Activated CD4-positive, alpha-beta T cell treated with anti-CD3 and anti-CD28 coated beads for 36 hours (primary cell): Measurements from ENCODE around the gene LAMTOR4. TPM values are rescaled to one million over a fixed set of nuclear protein-coding genes. Genes with fewer than 3 reads are reported as not detected.

ENCODE experiments used
- ATAC-seq: fragments of 200-7000 bp; cut with Tn5 transposase; one replicate; pipeline ENCODE4 v1.10.0; 2021; ENCODE audit warnings: mild to moderate bottlenecking, moderate library complexity
- CTCF ChIA-PET: fragments of 350-600 bp; sonication (Branson Sonifier 250); formaldehyde crosslinking; loops from one replicate; lab custom pipeline; 2021; ENCODE audit warnings: antibody characterized with exemption; lab: Charles Lee
- POLR2A ChIA-PET: fragments of 350-600 bp; sonication (Branson Sonifier 250); formaldehyde crosslinking; loops from one replicate; lab custom pipeline; 2021; ENCODE audit warnings: antibody characterized with exemption, inconsistent platforms; lab: Charles Lee
- DNase-seq: peaks from one replicate; pipeline ENCODE4 v3.0.0-alpha.2; 2020
- H3K27ac Mint-ChIP-seq: one replicate; pipeline ENCODE4 v1.8.0; 2021; ENCODE audit warnings: mixed read lengths
- H3K27me3 Mint-ChIP-seq: one replicate; pipeline ENCODE4 v1.8.0; 2021; ENCODE audit warnings: mixed read lengths
- H3K36me3 Mint-ChIP-seq: one replicate; pipeline ENCODE4 v1.8.0; 2021; ENCODE audit warnings: low read depth, mixed read lengths
- H3K4me1 Mint-ChIP-seq: one replicate; pipeline ENCODE4 v1.8.0; 2021; ENCODE audit warnings: mixed read lengths
- H3K4me3 Mint-ChIP-seq: one replicate; pipeline ENCODE4 v1.8.0; 2021; ENCODE audit warnings: mild to moderate bottlenecking, moderate library complexity, mixed read lengths
- H3K9me3 Mint-ChIP-seq: one replicate; pipeline ENCODE4 v1.8.0; 2021; ENCODE audit warnings: low read depth, mixed read lengths
- intact Hi-C, 2 experiments: fragments of 100-400 bp; cut with DNase I in 1 of 2; cut with micrococcal nuclease in 1 of 2; formaldehyde crosslinking; loops; one replicate each; pipeline versions ENCODE4 v1.14.2 to v1.15.1; 2022 to 2024; cut with DNase I, micrococcal nuclease
- total RNA-seq, 2 experiments: library from RNA; stranded (reverse); gene quantifications; one replicate each; pipeline ENCODE4 v1.2.3, GENCODE V29; 2021

LAMTOR4 gene
- total RNA-seq, result 100 to 1,000 TPM in 1 of 2 experiments, 10 to 100 TPM in 1; 69.6 to 120 TPM

GRCh38 chr7:100148559-100149328, at the start of gene LAMTOR4:
Gene LAMTOR4, plus strand, starts transcription at chr7:100148918. Its CDS starts 55 bp downstream, at chr7:100148973.
- ChIA-PET CTCF (interaction anchor here (0.7 to 5.1 kb wide), 8 partner anchors 11 to 557 kb away, joined by 3 to 41 read pairs (median 3); partner anchors contain the start of gene MBLAC1), POLR2A (interaction anchor here (0.6 to 1.6 kb wide), 13 partner anchors 10 to 651 kb away, joined by 3 to 11 read pairs (median 5); partner anchors contain the start of genes AP4M1, GPC2, MBLAC1 and MEPCE)
- Mint-ChIP-seq H3K36me3 (peaks cover 33% of the 10 kb centered on the region), H3K4me3 (peak within 1 kb of the TSS; percentile 94), H3K27me3 (no peaks in the 10 kb centered on the region), H3K27ac (peak within 1 kb of the TSS; percentile 97), H3K9me3 (no peaks in the 10 kb centered on the region), H3K4me1 (peaks cover 29% of the 10 kb centered on the region)
- peak; percentile 98 for ATAC-seq
- peak; percentile 99 for DNase-seq
- intact Hi-C loops, result loop anchor here (1.0 to 10.0 kb wide), 13 partner anchors 10 to 438 kb away; partner anchors contain the start of genes GPC2 (in 2 of the 2), STAG3 (in 2 of the 2), TRAPPC14 (in 2 of the 2) and AP4M1 (in 1 of the 2)

DNA sequence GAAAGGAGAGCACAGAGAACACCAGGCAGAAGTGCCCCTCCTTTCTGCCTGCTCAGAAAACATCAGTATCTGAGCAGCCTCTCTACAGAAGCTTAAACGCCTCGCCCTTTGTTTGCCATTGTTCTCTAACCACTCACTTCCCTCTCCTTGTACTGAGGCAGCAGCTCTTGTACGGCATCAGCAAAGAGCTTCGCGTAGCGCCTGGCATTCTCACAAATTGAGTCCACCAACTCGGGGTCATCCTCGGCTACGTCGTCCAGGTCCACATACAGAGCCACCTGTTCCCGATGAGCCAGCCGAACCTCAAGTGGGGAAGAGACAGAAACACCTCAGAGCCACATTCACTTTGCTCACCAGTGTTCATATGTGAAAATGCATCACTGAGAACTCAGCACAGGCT, 49.3 kb upstream of the LAMTOR4 start:
- Mint-ChIP-seq H3K27ac (peak overlapping the region; percentile 94), H3K4me1 (peaks cover 46% of the 10 kb centered on the region), H3K36me3 (peaks cover 63% of the 10 kb centered on the region), H3K27me3 (no peaks in the 10 kb centered on the region), H3K4me3 (peak overlapping the region; percentile 90), H3K9me3 (no peaks in the 10 kb centered on the region)
- CTCF ChIA-PET, result interaction anchor here (0.5 to 0.7 kb wide), 3 partner anchors 187 to 1056 kb away, joined by 3 read pairs; no protein-coding TSS in a partner anchor
- ATAC-seq (no peak), DNase-seq (no peak)
- intact Hi-C loops, result no loop called here
- POLR2A ChIA-PET, result interaction anchor here (4.9 kb wide), 1 partner anchor 9 kb away, joined by 74 read pairs; the partner anchor contains the start of gene COPS6

DNA sequence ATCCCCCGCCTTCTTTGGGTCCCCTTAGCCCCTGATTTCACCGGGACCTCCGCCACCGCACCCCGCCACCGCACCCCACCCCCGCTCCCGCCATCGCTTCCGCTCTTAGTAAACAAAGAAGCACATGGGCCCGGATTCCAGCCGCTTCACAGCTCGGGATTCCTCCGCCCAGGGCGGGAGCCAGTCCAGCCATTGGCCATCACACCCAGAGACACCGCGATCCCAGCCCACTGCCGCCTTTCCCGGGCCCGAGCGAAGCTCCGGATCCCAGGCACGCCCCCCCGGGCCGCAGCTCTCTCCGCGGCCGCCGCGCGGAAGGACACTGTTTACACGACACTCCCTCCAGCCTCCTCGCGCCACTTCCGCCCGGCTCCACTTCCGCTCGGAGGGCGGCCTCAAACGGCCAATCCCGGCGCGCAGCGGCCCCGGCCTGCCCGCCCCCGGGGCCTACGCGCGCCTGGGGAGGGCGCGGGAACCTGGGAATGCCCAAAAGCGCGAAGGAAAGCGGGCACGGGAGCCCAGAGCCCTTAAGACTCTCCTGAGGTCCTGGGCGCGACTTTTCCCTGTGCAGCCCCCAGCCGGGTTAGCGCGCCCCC, 48.2 kb upstream of the LAMTOR4 start:
- intact Hi-C loops, result loop anchor here (1.0 to 5.0 kb wide), 14 partner anchors 10 to 693 kb away; partner anchors contain the start of genes CNPY4 (in 2 of the 2), TAF6 (in 2 of the 2), ZNF3 (in 2 of the 2) and BUD31 (in 1 of the 2)
- H3K27ac Mint-ChIP-seq, result peak overlapping the region; percentile 94
- ATAC-seq (peak; percentile 79), DNase-seq (peak; percentile 93)
- POLR2A ChIA-PET, result interaction anchor here (0.5 to 4.9 kb wide), 9 partner anchors 10 to 553 kb away, joined by 3 to 74 read pairs (median 7); partner anchors contain the start of genes COPS6, MBLAC1, TRIM4 and ZCWPW1
- no peaks in the 10 kb centered on the region for H3K27me3 Mint-ChIP-seq
- CTCF ChIA-PET, result interaction anchor here (0.6 to 3.0 kb wide), 6 partner anchors 10 to 722 kb away, joined by 3 to 14 read pairs (median 6); partner anchors contain the start of gene MBLAC1
- peak overlapping the region; percentile 90 for H3K4me3 Mint-ChIP-seq
- peaks cover 58% of the 10 kb centered on the region for H3K36me3 Mint-ChIP-seq
- peaks cover 46% of the 10 kb centered on the region for H3K4me1 Mint-ChIP-seq
- H3K9me3 Mint-ChIP-seq, result no peaks in the 10 kb centered on the region

DNA sequence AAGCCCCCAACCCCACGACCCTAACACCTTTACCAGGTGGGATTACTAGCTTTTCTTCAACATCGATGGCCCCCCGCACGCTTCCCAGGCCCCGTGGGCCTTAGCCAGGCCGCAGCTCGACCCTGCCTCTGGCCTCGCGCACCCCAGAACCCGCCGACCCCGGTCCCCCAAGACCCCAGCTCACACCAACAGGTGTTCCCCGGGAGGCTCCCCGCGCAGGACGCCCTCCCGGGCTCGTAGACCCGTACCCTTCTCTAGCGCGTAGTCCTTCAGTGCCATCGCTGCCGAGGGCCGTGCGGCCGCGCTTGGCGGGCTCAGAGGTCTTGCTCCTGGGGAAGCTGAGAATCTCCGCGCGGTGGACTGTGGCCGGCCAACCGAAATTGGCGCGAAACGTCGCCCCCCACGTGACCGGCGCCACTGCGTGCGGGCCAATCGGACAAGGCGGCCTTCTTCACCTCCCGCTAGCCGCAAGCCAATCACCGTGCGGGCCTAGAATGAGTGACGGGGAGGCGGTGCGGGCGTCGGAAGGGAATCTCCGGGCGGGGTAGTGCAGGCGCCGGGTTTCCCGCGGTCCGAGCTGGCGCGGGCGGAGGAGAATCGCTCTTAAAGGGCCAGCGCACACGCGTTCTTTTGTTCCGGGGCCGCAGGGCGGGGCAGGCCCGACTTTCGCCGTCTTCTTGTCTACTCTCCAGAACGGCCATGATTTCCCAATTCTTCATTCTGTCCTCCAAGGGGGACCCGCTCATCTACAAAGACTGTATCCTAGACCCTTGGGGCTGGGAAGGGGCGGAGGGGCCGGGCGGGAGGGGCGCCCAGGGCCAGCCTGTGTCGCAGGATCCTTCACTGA, 47.5 kb upstream of the LAMTOR4 start, which contains the start of the genes AP4M1 and MCM7:
TSS of gene AP4M1 (plus strand) at position 628 of the 847 bp plus-strand sequence. CDS start at position 700, 72 bp downstream.
TSS of gene MCM7 (minus strand) at position 382 of the 847 bp plus-strand sequence. CDS start at position 279, 103 bp downstream.
- Mint-ChIP-seq H3K27ac (peak within 1 kb of the TSS; percentile 94), H3K36me3 (peaks cover 52% of the 10 kb centered on the region), H3K4me1 (peaks cover 41% of the 10 kb centered on the region), H3K27me3 (no peaks in the 10 kb centered on the region), H3K4me3 (peak within 1 kb of the TSS; percentile 90), H3K9me3 (no peaks in the 10 kb centered on the region)
- ChIA-PET CTCF (interaction anchor here (0.6 to 3.0 kb wide), 11 partner anchors 9 to 722 kb away, joined by 3 to 14 read pairs (median 4); partner anchors contain the start of genes COPS6 and MBLAC1), POLR2A (interaction anchor here (0.6 to 4.9 kb wide), 14 partner anchors 10 to 678 kb away, joined by 3 to 74 read pairs (median 5); partner anchors contain the start of genes COPS6, LAMTOR4, MBLAC1 and TRIM4)
- peak; percentile 91 for ATAC-seq
- peak; percentile 99 for DNase-seq
- intact Hi-C loops, result loop anchor here (1.0 to 5.0 kb wide), 12 partner anchors 18 to 694 kb away; partner anchors contain the start of genes CNPY4 (in 2 of the 2), TAF6 (in 2 of the 2), ZNF3 (in 2 of the 2) and BUD31 (in 1 of the 2)

- H3K27ac Mint-ChIP-seq, result peak overlapping the region; percentile 66
- no peaks in the 10 kb centered on the region for H3K27me3 Mint-ChIP-seq
- intact Hi-C loops, result loop anchor here in 1 of 2 experiments (5.0 kb wide), 2 partner anchors 569 to 696 kb away; partner anchors contain the start of genes BUD31, GNB2 and PDAP1
- peaks cover 36% of the 10 kb centered on the region for H3K36me3 Mint-ChIP-seq
- no peak for ATAC-seq
- no peak for DNase-seq
- ChIA-PET POLR2A (interaction anchor here (1.1 to 4.9 kb wide), 3 partner anchors 13 to 602 kb away, joined by 4 to 74 read pairs (median 9); partner anchors contain the start of genes COPS6 and POP7), CTCF (interaction anchor here (0.6 to 3.0 kb wide), 4 partner anchors 17 to 325 kb away, joined by 3 to 14 read pairs (median 4); partner anchors contain the start of gene ZCWPW1)
- peak overlapping the region; percentile 90 for H3K4me3 Mint-ChIP-seq
- peaks cover 30% of the 10 kb centered on the region for H3K4me1 Mint-ChIP-seq
- no peaks in the 10 kb centered on the region for H3K9me3 Mint-ChIP-seq
Observed at GRCh38 chr7:100102950-100103840, 45.5 kb upstream of the LAMTOR4 start.

DNA sequence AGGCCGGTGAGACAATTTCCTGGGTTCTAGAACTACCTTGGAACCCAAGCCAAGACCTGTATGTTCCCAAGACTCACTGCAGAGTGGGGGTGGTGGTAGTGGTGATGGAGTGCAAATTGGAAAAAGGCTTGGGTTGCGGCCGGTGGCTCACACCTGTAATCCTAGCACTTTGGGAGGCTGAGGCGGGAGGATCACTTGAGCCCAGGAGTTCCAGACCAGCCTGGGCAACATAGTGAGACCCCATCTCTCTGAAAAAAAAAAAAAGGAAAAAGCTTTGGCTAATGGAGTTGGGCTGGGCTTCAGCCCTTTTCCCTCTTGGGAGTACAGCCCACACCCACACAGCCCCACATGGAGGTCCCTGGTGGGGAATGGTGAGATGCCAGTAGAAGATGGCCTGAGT, 43.2 kb upstream of the LAMTOR4 start:
- ATAC-seq, result no peak
- Mint-ChIP-seq H3K9me3 (no peaks in the 10 kb centered on the region), H3K36me3 (peaks cover 19% of the 10 kb centered on the region), H3K27me3 (no peaks in the 10 kb centered on the region), H3K27ac (no peak overlapping the region), H3K4me1 (peaks cover 9% of the 10 kb centered on the region), H3K4me3 (no peak overlapping the region)
- intact Hi-C loops, result no loop called here
- CTCF ChIA-PET, result interaction anchor here (0.6 to 0.7 kb wide), 2 partner anchors 12 to 423 kb away, joined by 3 read pairs; no protein-coding TSS in a partner anchor
- POLR2A ChIA-PET, result interaction anchor here (0.6 kb wide), 1 partner anchor 300 kb away, joined by 4 read pairs; no protein-coding TSS in a partner anchor
- no peak for DNase-seq

- Mint-ChIP-seq H3K36me3 (peaks cover 21% of the 10 kb centered on the region), H3K9me3 (no peaks in the 10 kb centered on the region), H3K27ac (no peak overlapping the region), H3K4me1 (peaks cover 9% of the 10 kb centered on the region), H3K4me3 (no peak overlapping the region), H3K27me3 (no peaks in the 10 kb centered on the region)
- DNase-seq (no peak), ATAC-seq (no peak)
- intact Hi-C loops, result no loop called here
- ChIA-PET CTCF (no interaction called here), POLR2A (interaction anchor here (0.6 kb wide), 1 partner anchor 13 kb away, joined by 3 read pairs; no protein-coding TSS in a partner anchor)
Observed at GRCh38 chr7:100106633-100107032, 42.1 kb upstream of the LAMTOR4 start.

DNA sequence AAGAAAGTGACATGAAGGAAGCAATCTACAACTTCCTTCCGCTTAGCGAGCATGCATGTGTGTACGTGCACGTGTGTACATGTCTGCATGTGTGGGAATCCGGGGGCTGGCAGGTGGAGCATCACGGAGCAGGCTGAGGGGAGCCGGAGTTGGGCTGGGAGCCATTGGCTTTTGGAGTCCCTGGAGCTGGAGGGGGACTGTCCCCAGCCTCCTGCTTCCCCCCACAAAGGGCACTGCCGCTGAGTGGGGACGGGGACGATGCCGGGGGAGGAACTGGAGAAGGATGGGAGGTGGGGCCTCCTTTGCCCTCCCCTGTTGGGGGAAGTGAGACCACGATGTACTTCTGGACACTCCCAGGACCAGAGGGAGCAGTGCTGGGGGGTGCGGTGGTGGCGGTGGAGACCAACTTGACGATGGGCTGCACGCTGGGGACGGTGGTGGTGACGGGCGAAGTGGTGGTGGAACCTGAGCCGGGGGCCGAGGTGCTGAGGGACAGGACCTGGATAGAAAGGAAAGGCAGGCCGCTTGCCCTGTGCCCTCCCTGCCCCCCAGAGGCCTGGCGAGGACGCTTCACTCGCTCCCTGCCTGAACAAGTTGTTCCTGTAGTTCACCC, 41.5 kb upstream of the LAMTOR4 start:
- no peak overlapping the region for H3K4me3 Mint-ChIP-seq
- H3K9me3 Mint-ChIP-seq, result no peaks in the 10 kb centered on the region
- peaks cover 9% of the 10 kb centered on the region for H3K4me1 Mint-ChIP-seq
- no peak overlapping the region for H3K27ac Mint-ChIP-seq
- ChIA-PET POLR2A (no interaction called here), CTCF (interaction anchor here (0.6 kb wide), 1 partner anchor 15 kb away, joined by 3 read pairs; no protein-coding TSS in a partner anchor)
- H3K27me3 Mint-ChIP-seq, result no peaks in the 10 kb centered on the region
- intact Hi-C loops, result no loop called here
- H3K36me3 Mint-ChIP-seq, result peaks cover 22% of the 10 kb centered on the region
- ATAC-seq (no peak), DNase-seq (no peak)

DNA sequence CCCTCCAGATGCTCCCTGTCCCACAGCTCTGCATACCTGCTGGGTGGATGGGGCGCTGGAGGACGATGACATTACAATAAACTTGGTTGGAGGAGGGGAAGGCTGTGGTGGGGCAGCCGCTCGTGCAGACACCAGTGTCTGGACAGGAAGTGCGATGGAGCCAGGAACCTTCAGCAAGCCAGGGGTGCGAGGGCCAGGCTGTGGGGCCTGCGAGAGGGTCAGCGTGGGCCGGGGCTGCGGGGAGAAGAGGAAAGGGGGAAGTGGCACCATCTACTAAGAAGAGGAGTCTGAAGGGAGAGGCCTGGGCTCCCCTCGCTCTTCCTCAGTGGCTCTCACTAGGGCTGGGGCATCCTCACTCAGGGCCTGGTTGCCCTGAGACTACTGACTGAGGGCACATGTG, 40.8 kb upstream of the LAMTOR4 start:
- no peak for ATAC-seq
- H3K36me3 Mint-ChIP-seq, result peaks cover 25% of the 10 kb centered on the region
- ChIA-PET CTCF (interaction anchor here (0.6 kb wide), 1 partner anchor 14 kb away, joined by 3 read pairs; no protein-coding TSS in a partner anchor), POLR2A (no interaction called here)
- no peaks in the 10 kb centered on the region for H3K9me3 Mint-ChIP-seq
- H3K27ac Mint-ChIP-seq, result no peak overlapping the region
- no peak for DNase-seq
- H3K4me1 Mint-ChIP-seq, result peaks cover 4% of the 10 kb centered on the region
- intact Hi-C loops, result no loop called here
- no peaks in the 10 kb centered on the region for H3K27me3 Mint-ChIP-seq
- no peak overlapping the region for H3K4me3 Mint-ChIP-seq
